IPS-NIHi7 (cell line): Measurements from ENCODE around the gene SRPRA.
"Not testable (repeated sequence)": the region's sequence is repeated elsewhere in the genome, so short reads cannot be mapped to it uniquely, and the experiment has no call there.

Experiments
- DNase-seq: peaks from one replicate; pipeline ENCODE4 v3.0.0; 2012; ENCODE audit warnings: mixed read lengths; ENCODE audit errors: extremely low spot score

SRPRA gene

GRCh38 chr11:126268708-126269579 lies at the start of gene SRPRA, which contains the start of gene FOXRED1:
TSS of gene SRPRA (minus strand) at chr11:126268895. CDS start at chr11:126268804, 91 bp downstream.
TSS of gene FOXRED1 (plus strand) at chr11:126269154. CDS start at chr11:126269207, 53 bp downstream.
- peak; percentile 100 for DNase-seq

GRCh38 chr11:126317756-126318573 lies 49.3 kb upstream of the SRPRA start:
- DNase-seq, result no peak

GRCh38 chr11:126317432-126317755 lies 48.7 kb upstream of the SRPRA start:
- no peak for DNase-seq

- DNase-seq, result no peak
Measured at GRCh38 chr11:126313826-126314225, 45.1 kb upstream of the SRPRA start.

GRCh38 chr11:126312961-126313360 lies 44.3 kb upstream of the SRPRA start:
- DNase-seq, result no peak

- no peak for DNase-seq
Measured at GRCh38 chr11:126311401-126312291, 43.0 kb upstream of the SRPRA start.

- no peak for DNase-seq
Measured at GRCh38 chr11:126310992-126311310, 42.3 kb upstream of the SRPRA start.

- peak; percentile 86 for DNase-seq
Measured at GRCh38 chr11:126310200-126310991, 41.7 kb upstream of the SRPRA start.

- DNase-seq, result not testable (repeated sequence)
Measured at GRCh38 chr11:126308771-126309170, 40.1 kb upstream of the SRPRA start.

GRCh38 chr11:126308271-126308671 lies 39.6 kb upstream of the SRPRA start:
- DNase-seq, result no peak

- DNase-seq, result peak; percentile 62
Measured at GRCh38 chr11:126307706-126308105, 39.0 kb upstream of the SRPRA start.

GRCh38 chr11:126305699-126306098 lies 37.0 kb upstream of the SRPRA start:
- DNase-seq, result no peak

GRCh38 chr11:126304457-126305075 lies 35.9 kb upstream of the SRPRA start:
- DNase-seq, result no peak

- DNase-seq, result peak; percentile 99
Measured at GRCh38 chr11:126303623-126304456, 35.1 kb upstream of the SRPRA start, which contains the start of gene DCPS. TSS of gene DCPS (plus strand) at chr11:126304060. CDS start at chr11:126304081, 21 bp downstream.

GRCh38 chr11:126297004-126297403 lies 28.3 kb upstream of the SRPRA start:
- no peak for DNase-seq

- DNase-seq, result no peak
Measured at GRCh38 chr11:126293726-126294125, 25.0 kb upstream of the SRPRA start.

- no peak for DNase-seq
Measured at GRCh38 chr11:126290887-126291286, 22.2 kb upstream of the SRPRA start.

GRCh38 chr11:126288237-126288636 lies 19.5 kb upstream of the SRPRA start:
- DNase-seq, result no peak

- DNase-seq, result no peak
Measured at GRCh38 chr11:126284829-126285228, 16.1 kb upstream of the SRPRA start.
